HG03442 (cell line): ENCODE data around the gene LHFPL6.

Experiments used
- ATAC-seq: cut with Tn5 transposase; IDR thresholded peaks from one replicate; pipeline ENCODE4 v1.9.1; 2021; ENCODE audit warnings: mild to moderate bottlenecking, moderate library complexity; ENCODE audit not compliant: unreplicated experiment

The LHFPL6 gene

GRCh38 chr13:39397226-39397895, 205.6 kb downstream of the LHFPL6 start:
- no peak for ATAC-seq

- no peak for ATAC-seq
These were observed 208.0 kb downstream of the LHFPL6 start for GRCh38 chr13:39394796-39395678.

- ATAC-seq = no peak
These were observed 211.2 kb downstream of the LHFPL6 start for GRCh38 chr13:39391761-39392160.

GRCh38 chr13:39389013-39389412, 214.0 kb downstream of the LHFPL6 start:
- no peak for ATAC-seq

GRCh38 chr13:39385621-39386231, 217.3 kb downstream of the LHFPL6 start:
- ATAC-seq = no peak

- no peak for ATAC-seq
These were observed 217.8 kb downstream of the LHFPL6 start for GRCh38 chr13:39385154-39385553.

GRCh38 chr13:39381456-39381855, 221.5 kb downstream of the LHFPL6 start:
- no peak for ATAC-seq

GRCh38 chr13:39379667-39380655, 223.0 kb downstream of the LHFPL6 start:
- no peak for ATAC-seq

GRCh38 chr13:39379118-39379517, 223.9 kb downstream of the LHFPL6 start:
- peak; percentile 94 for ATAC-seq

- ATAC-seq = no peak
These were observed 224.7 kb downstream of the LHFPL6 start for GRCh38 chr13:39378306-39378705.

GRCh38 chr13:39377699-39378098, 225.3 kb downstream of the LHFPL6 start:
- no peak for ATAC-seq

GRCh38 chr13:39376076-39376475, 226.9 kb downstream of the LHFPL6 start:
- no peak for ATAC-seq

GRCh38 chr13:39375601-39376000, 227.4 kb downstream of the LHFPL6 start:
- no peak for ATAC-seq

GRCh38 chr13:39374741-39375189, 228.2 kb downstream of the LHFPL6 start:
- no peak for ATAC-seq

- ATAC-seq = no peak
These were observed 229.8 kb downstream of the LHFPL6 start for GRCh38 chr13:39373145-39373544.

GRCh38 chr13:39371706-39372105, 231.3 kb downstream of the LHFPL6 start:
- ATAC-seq = no peak

- no peak for ATAC-seq
These were observed 232.4 kb downstream of the LHFPL6 start for GRCh38 chr13:39370554-39370953.

GRCh38 chr13:39370048-39370447, 232.9 kb downstream of the LHFPL6 start:
- ATAC-seq = no peak

GRCh38 chr13:39369161-39369890, 233.7 kb downstream of the LHFPL6 start:
- no peak for ATAC-seq

- ATAC-seq = no peak
These were observed 237.1 kb downstream of the LHFPL6 start for GRCh38 chr13:39365879-39366278.
